Measurements from ENCODE around the gene PCDH9.

PCDH9 gene

GRCh38 chr13:66425741-66426140 is 804.4 kb downstream of the PCDH9 start:
- no peak overlapping the region for H2BK15ac ChIP-seq (ENCODE audit: low read depth, poor library complexity, severe bottlenecking)
- H2AFZ ChIP-seq (ENCODE audit: low read depth, low read length), result no peak overlapping the region
- no peak overlapping the region for H2BK12ac ChIP-seq (ENCODE audit: low read length in 2 of 2)
- H2BK120ac ChIP-seq (ENCODE audit: low read depth, low read length), result no peak overlapping the region
- H3K36me3 ChIP-seq (ENCODE audit: control insufficient read depth in 1 of 2, insufficient read depth in 2 of 2, low read depth in 1 of 2, low read length in 2 of 2), result no peaks in the 10 kb centered on the region
- no peak overlapping the region for H4K91ac ChIP-seq (ENCODE audit: low read length)
- no peaks in the 10 kb centered on the region for H3K27me3 ChIP-seq (ENCODE audit: control insufficient read depth in 1 of 2, insufficient read depth in 1 of 2, low read length in 2 of 2)
- H2AK5ac ChIP-seq (ENCODE audit: low read length, severe bottlenecking), result no peak overlapping the region
- no peak overlapping the region for H3K4ac ChIP-seq (ENCODE audit: low read depth in 1 of 2, low read length in 2 of 2)
- H3K9me3 ChIP-seq (ENCODE audit: control insufficient read depth, low read length), result peaks cover 8% of the 10 kb centered on the region
- no peaks in the 10 kb centered on the region for H3K79me1 ChIP-seq (replicated peaks; ENCODE audit: low read length, poor library complexity, severe bottlenecking)
- H3K9ac ChIP-seq (ENCODE audit: low read length), result no peak overlapping the region
- H3K23ac ChIP-seq (ENCODE audit: low read length in 2 of 2), result no peak overlapping the region
- no peak overlapping the region for H3K4me2 ChIP-seq (ENCODE audit: low read length, poor library complexity, severe bottlenecking)
- no peak overlapping the region for H3K4me3 ChIP-seq (ENCODE audit: insufficient read depth in 1 of 2, low read depth in 1 of 2, low read length in 2 of 2)
- H2BK5ac ChIP-seq (ENCODE audit: low read depth, low read length, poor library complexity, severe bottlenecking), result no peak overlapping the region
- H3K18ac ChIP-seq (ENCODE audit: low read depth in 1 of 2, low read length in 2 of 2), result no peak overlapping the region
- peak; percentile 13 for DNase-seq
- H3K27ac ChIP-seq (ENCODE audit: low read length, poor library complexity, severe bottlenecking), result no peak overlapping the region
- H4K8ac ChIP-seq (ENCODE audit: low read length), result no peak overlapping the region
- no peak overlapping the region for H3K14ac ChIP-seq (ENCODE audit: low read length in 2 of 2)
- no CpG with 5 or more reads among the region's 3 CpGs for WGBS
- H3K4me1 ChIP-seq (ENCODE audit: control insufficient read depth, insufficient read depth, low read depth, low read length), result no peaks in the 10 kb centered on the region

GRCh38 chr13:66424422-66424821 is 805.7 kb downstream of the PCDH9 start:
- no peak overlapping the region for H2AK5ac ChIP-seq (ENCODE audit: low read length, severe bottlenecking)
- no peak overlapping the region for H3K14ac ChIP-seq (ENCODE audit: low read length in 2 of 2)
- no peaks in the 10 kb centered on the region for H3K4me1 ChIP-seq (ENCODE audit: control insufficient read depth, insufficient read depth, low read depth, low read length)
- peaks cover 8% of the 10 kb centered on the region for H3K9me3 ChIP-seq (ENCODE audit: control insufficient read depth, low read length)
- no peaks in the 10 kb centered on the region for H3K27me3 ChIP-seq (ENCODE audit: control insufficient read depth in 1 of 2, insufficient read depth in 1 of 2, low read length in 2 of 2)
- H2AFZ ChIP-seq (ENCODE audit: low read depth, low read length), result no peak overlapping the region
- H3K27ac ChIP-seq (ENCODE audit: low read length, poor library complexity, severe bottlenecking), result no peak overlapping the region
- no peak overlapping the region for H2BK120ac ChIP-seq (ENCODE audit: low read depth, low read length)
- H2BK5ac ChIP-seq (ENCODE audit: low read depth, low read length, poor library complexity, severe bottlenecking), result no peak overlapping the region
- H3K4me2 ChIP-seq (ENCODE audit: low read length, poor library complexity, severe bottlenecking), result no peak overlapping the region
- no peak overlapping the region for H2BK12ac ChIP-seq (ENCODE audit: low read length in 2 of 2)
- no peak overlapping the region for H4K91ac ChIP-seq (ENCODE audit: low read length)
- H3K79me1 ChIP-seq (replicated peaks; ENCODE audit: low read length, poor library complexity, severe bottlenecking), result no peaks in the 10 kb centered on the region
- peak; percentile 66 for DNase-seq
- H3K4me3 ChIP-seq (ENCODE audit: insufficient read depth in 1 of 2, low read depth in 1 of 2, low read length in 2 of 2), result no peak overlapping the region
- no CpG with 5 or more reads among the region's 2 CpGs for WGBS
- H2BK15ac ChIP-seq (ENCODE audit: low read depth, poor library complexity, severe bottlenecking), result no peak overlapping the region
- peak overlapping the region; percentile 51 for H3K9ac ChIP-seq (ENCODE audit: low read length)
- no peak overlapping the region for H3K18ac ChIP-seq (ENCODE audit: low read depth in 1 of 2, low read length in 2 of 2)
- H4K8ac ChIP-seq (ENCODE audit: low read length), result no peak overlapping the region
- no peak overlapping the region for H3K23ac ChIP-seq (ENCODE audit: low read length in 2 of 2)
- H3K4ac ChIP-seq (ENCODE audit: low read depth in 1 of 2, low read length in 2 of 2), result no peak overlapping the region
- no peaks in the 10 kb centered on the region for H3K36me3 ChIP-seq (ENCODE audit: control insufficient read depth in 1 of 2, insufficient read depth in 2 of 2, low read depth in 1 of 2, low read length in 2 of 2)

GRCh38 chr13:66415444-66415843 is 814.7 kb downstream of the PCDH9 start:
- Histone ChIP-seq H3K9ac (ENCODE audit: low read length) (no peak overlapping the region), H2AFZ (ENCODE audit: low read depth, low read length) (no peak overlapping the region), H3K27ac (ENCODE audit: low read length, poor library complexity, severe bottlenecking) (no peak overlapping the region), H3K79me1 (replicated peaks; ENCODE audit: low read length, poor library complexity, severe bottlenecking) (no peaks in the 10 kb centered on the region), H2BK5ac (ENCODE audit: low read depth, low read length, poor library complexity, severe bottlenecking) (no peak overlapping the region), H3K18ac (ENCODE audit: low read depth in 1 of 2, low read length in 2 of 2) (no peak overlapping the region), H3K4ac (ENCODE audit: low read depth in 1 of 2, low read length in 2 of 2) (no peak overlapping the region), H2BK15ac (ENCODE audit: low read depth, poor library complexity, severe bottlenecking) (no peak overlapping the region), H2BK12ac (ENCODE audit: low read length in 2 of 2) (no peak overlapping the region), H3K14ac (ENCODE audit: low read length in 2 of 2) (no peak overlapping the region), H3K4me3 (ENCODE audit: insufficient read depth in 1 of 2, low read depth in 1 of 2, low read length in 2 of 2) (no peak overlapping the region), H3K4me1 (ENCODE audit: control insufficient read depth, insufficient read depth, low read depth, low read length) (no peaks in the 10 kb centered on the region), H3K36me3 (ENCODE audit: control insufficient read depth in 1 of 2, insufficient read depth in 2 of 2, low read depth in 1 of 2, low read length in 2 of 2) (no peaks in the 10 kb centered on the region), H4K8ac (ENCODE audit: low read length) (no peak overlapping the region), H3K23ac (ENCODE audit: low read length in 2 of 2) (no peak overlapping the region), H2BK120ac (ENCODE audit: low read depth, low read length) (no peak overlapping the region), H2AK5ac (ENCODE audit: low read length, severe bottlenecking) (no peak overlapping the region), H3K9me3 (ENCODE audit: control insufficient read depth, low read length) (no peaks in the 10 kb centered on the region), H3K4me2 (ENCODE audit: low read length, poor library complexity, severe bottlenecking) (no peak overlapping the region), H3K27me3 (ENCODE audit: control insufficient read depth in 1 of 2, insufficient read depth in 1 of 2, low read length in 2 of 2) (no peaks in the 10 kb centered on the region), H4K91ac (ENCODE audit: low read length) (no peak overlapping the region)
- DNase-seq, result no peak
- WGBS, result 93% methylated on average over 2 of the region's 2 CpGs

- H2AK5ac ChIP-seq (ENCODE audit: low read length, severe bottlenecking), result no peak overlapping the region
- no peak overlapping the region for H2BK12ac ChIP-seq (ENCODE audit: low read length in 2 of 2)
- peak; percentile 7 for DNase-seq
- no peak overlapping the region for H2BK15ac ChIP-seq (ENCODE audit: low read depth, poor library complexity, severe bottlenecking)
- no peaks in the 10 kb centered on the region for H3K4me1 ChIP-seq (ENCODE audit: control insufficient read depth, insufficient read depth, low read depth, low read length)
- no peaks in the 10 kb centered on the region for H3K79me1 ChIP-seq (replicated peaks; ENCODE audit: low read length, poor library complexity, severe bottlenecking)
- H3K9ac ChIP-seq (ENCODE audit: low read length), result no peak overlapping the region
- no peak overlapping the region for H4K91ac ChIP-seq (ENCODE audit: low read length)
- H3K4me3 ChIP-seq (ENCODE audit: insufficient read depth in 1 of 2, low read depth in 1 of 2, low read length in 2 of 2), result no peak overlapping the region
- no peak overlapping the region for H2AFZ ChIP-seq (ENCODE audit: low read depth, low read length)
- no peak overlapping the region for H3K4ac ChIP-seq (ENCODE audit: low read depth in 1 of 2, low read length in 2 of 2)
- no peaks in the 10 kb centered on the region for H3K9me3 ChIP-seq (ENCODE audit: control insufficient read depth, low read length)
- no peak overlapping the region for H3K23ac ChIP-seq (ENCODE audit: low read length in 2 of 2)
- H3K36me3 ChIP-seq (ENCODE audit: control insufficient read depth in 1 of 2, insufficient read depth in 2 of 2, low read depth in 1 of 2, low read length in 2 of 2), result no peaks in the 10 kb centered on the region
- no peak overlapping the region for H4K8ac ChIP-seq (ENCODE audit: low read length)
- no peak overlapping the region for H3K4me2 ChIP-seq (ENCODE audit: low read length, poor library complexity, severe bottlenecking)
- no peak overlapping the region for H3K27ac ChIP-seq (ENCODE audit: low read length, poor library complexity, severe bottlenecking)
- no peaks in the 10 kb centered on the region for H3K27me3 ChIP-seq (ENCODE audit: control insufficient read depth in 1 of 2, insufficient read depth in 1 of 2, low read length in 2 of 2)
- H3K14ac ChIP-seq (ENCODE audit: low read length in 2 of 2), result no peak overlapping the region
- H2BK120ac ChIP-seq (ENCODE audit: low read depth, low read length), result no peak overlapping the region
- WGBS, result 60% methylated on average over 2 of the region's 3 CpGs
- no peak overlapping the region for H3K18ac ChIP-seq (ENCODE audit: low read depth in 1 of 2, low read length in 2 of 2)
- H2BK5ac ChIP-seq (ENCODE audit: low read depth, low read length, poor library complexity, severe bottlenecking), result no peak overlapping the region
Observed at GRCh38 chr13:66414066-66414800, 815.9 kb downstream of the PCDH9 start.
